Measurements from ENCODE around the gene PFDN5. TPM values are rescaled to one million over a fixed set of nuclear protein-coding genes. Genes with fewer than 3 reads are reported as not detected.
A peak's percentile ranks its signal among the peaks of the same experiment; 100 is the strongest.

Gene PFDN5
- total RNA-seq (ENCODE audit: unreplicated experiment): 444 TPM
- long read RNA-seq, transcript PFDN5-203 (4 exons, 478 nt): minor isoform, 29 of 305 reads
- long read RNA-seq, transcript PFDN5-214 (6 exons, 847 nt): major isoform, 242 of 305 reads
- long read RNA-seq, partial matches to known transcripts: 1 of 305 reads
- long read RNA-seq, other reads (novel, unspliced or antisense): 28 of 305 reads

DNA sequence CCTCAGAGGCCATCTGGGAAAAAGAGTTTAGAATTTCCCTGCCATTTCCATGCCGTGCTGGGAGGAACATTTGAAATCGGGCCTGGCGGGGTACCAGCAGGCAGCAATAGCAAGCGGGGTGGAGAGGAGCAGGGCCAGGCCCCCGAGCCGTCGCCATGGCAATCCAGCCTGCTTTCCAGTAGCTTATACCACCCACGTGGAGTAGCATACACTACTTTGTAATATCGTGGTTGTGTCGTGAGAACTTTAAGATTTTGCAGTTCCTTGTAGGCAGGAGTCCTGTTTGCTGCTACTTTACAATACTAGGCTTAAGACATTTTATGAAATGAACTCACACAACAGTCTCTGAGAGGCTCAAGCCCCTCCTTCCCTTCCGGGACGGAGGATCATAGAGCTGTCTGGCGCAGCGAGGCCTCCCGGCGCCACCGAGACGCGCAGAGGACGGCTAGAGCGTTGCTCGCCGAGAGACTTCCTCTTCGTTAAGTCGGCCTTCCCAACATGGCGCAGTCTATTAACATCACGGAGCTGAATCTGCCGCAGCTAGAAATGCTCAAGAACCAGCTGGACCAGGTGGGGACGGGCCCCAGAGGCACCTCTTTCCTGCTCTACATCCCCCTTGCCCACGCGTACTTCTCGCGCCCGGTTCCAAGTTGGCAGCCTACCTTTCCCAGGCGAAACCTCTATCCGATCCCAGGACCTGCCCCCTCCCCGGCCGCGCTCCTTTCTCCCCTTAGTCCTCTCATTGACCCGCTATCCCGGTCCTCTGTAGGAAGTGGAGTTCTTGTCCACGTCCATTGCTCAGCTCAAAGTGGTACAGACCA lies at the start of gene PFDN5:
Gene PFDN5 (plus strand): TSS at position 473 of the 821 bp plus-strand sequence. CDS start 26 bp downstream, at position 499.
- Mint-ChIP-seq H3K4me1 (ENCODE audit: unreplicated experiment) (peaks cover 24% of the 10 kb centered on the region), H3K27ac (ENCODE audit: unreplicated experiment) (peak within 1 kb of the TSS; percentile 99), H3K4me3 (ENCODE audit: unreplicated experiment) (peak within 1 kb of the TSS; percentile 100), H3K9me3 (ENCODE audit: unreplicated experiment) (no peaks in the 10 kb centered on the region), H3K36me3 (ENCODE audit: low read depth, unreplicated experiment) (peaks cover 30% of the 10 kb centered on the region), H3K27me3 (ENCODE audit: unreplicated experiment) (peaks cover 18% of the 10 kb centered on the region)
- TF ChIP-seq, protein P1, sequence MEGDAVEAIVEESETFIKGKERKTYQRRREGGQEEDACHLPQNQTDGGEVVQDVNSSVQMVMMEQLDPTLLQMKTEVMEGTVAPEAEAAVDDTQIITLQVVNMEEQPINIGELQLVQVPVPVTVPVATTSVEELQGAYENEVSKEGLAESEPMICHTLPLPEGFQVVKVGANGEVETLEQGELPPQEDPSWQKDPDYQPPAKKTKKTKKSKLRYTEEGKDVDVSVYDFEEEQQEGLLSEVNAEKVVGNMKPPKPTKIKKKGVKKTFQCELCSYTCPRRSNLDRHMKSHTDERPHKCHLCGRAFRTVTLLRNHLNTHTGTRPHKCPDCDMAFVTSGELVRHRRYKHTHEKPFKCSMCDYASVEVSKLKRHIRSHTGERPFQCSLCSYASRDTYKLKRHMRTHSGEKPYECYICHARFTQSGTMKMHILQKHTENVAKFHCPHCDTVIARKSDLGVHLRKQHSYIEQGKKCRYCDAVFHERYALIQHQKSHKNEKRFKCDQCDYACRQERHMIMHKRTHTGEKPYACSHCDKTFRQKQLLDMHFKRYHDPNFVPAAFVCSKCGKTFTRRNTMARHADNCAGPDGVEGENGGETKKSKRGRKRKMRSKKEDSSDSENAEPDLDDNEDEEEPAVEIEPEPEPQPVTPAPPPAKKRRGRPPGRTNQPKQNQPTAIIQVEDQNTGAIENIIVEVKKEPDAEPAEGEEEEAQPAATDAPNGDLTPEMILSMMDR (IDR thresholded peaks at IDR 0.05; ENCODE audit: unreplicated experiment): no peak
- DNase-seq (ENCODE audit: low spot score): peak; percentile 82

DNA sequence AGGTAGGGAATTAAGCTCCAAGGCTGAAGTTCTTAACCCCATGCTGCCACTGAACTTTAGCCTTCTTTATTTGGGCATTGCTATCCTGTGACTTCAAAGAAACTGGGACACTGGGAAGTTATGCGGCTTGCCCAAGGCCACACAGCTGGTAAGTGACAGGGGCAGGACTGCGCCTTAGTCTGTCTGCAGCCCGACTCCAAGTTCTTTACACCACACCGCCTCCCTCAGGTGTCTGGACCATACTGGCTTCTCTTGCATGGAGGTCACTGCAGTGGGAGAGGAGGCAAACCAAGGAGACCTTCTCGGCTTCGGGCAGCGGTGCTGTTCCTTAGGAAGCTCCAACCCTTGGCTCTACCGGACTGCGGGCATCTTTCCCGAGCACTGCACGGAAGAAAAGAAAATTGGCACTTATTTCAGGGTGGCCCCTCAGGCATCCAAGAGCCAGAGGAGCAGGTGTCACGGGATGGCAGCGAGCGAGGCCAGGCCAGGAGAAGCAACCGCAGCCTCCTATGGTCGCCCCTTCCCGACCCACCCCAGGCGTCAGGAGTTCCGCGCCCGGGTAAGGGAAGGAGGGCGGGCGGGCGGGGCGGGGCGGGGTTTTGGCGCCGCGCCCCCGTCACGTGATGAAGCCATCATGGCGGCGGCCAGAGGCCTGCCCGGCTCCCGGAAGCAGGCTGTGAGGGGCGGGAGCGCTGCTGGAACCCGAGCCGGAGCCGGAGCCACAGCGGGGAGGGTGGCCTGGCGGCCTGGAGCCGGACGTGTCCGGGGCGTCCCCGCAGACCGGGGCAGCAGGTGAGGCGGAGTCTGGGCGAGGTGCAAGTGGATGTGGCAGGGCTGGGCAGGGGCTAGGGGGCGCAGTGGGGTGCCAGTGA lies 43.6 kb upstream of the PFDN5 start:
- TF ChIP-seq, protein P1 (IDR thresholded peaks at IDR 0.05; ENCODE audit: unreplicated experiment): no peak
- Mint-ChIP-seq H3K4me1 (ENCODE audit: unreplicated experiment) (peaks cover 16% of the 10 kb centered on the region), H3K27me3 (ENCODE audit: unreplicated experiment) (peaks cover 10% of the 10 kb centered on the region), H3K4me3 (ENCODE audit: unreplicated experiment) (peak overlapping the region; percentile 96), H3K36me3 (ENCODE audit: low read depth, unreplicated experiment) (peaks cover 5% of the 10 kb centered on the region), H3K9me3 (ENCODE audit: unreplicated experiment) (no peaks in the 10 kb centered on the region), H3K27ac (ENCODE audit: unreplicated experiment) (peak overlapping the region; percentile 52)
- DNase-seq (ENCODE audit: low spot score): peak; percentile 76

DNA sequence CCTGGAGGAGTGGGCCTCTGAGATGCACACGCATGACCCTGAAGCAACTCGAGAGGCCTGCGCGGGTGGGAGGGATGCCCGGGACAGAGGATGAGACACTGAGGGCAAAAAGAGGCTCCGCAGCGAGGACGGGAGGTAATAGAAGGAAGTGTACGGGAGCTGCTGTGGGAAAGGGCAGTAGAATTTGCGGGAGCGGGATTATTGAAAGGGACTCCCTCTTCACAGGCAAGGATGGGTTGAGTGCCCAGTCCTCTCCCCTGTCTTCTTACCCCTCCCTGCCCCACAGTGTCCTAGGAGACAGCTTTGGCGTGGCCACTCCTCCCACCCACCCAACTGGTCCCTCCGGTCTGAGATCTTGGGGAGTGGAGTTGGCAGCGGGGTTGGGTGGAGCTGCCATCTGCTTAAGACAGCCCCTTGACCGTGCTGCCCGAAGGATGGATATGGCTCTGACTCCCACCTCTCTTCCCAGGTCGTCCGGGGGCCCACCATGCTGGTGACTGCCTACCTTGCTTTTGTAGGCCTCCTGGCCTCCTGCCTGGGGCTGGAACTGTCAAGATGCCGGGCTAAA lies 42.9 kb upstream of the PFDN5 start:
- TF ChIP-seq, protein P1 (IDR thresholded peaks at IDR 0.05; ENCODE audit: unreplicated experiment): no peak
- H3K36me3 Mint-ChIP-seq (ENCODE audit: low read depth, unreplicated experiment): peaks cover 5% of the 10 kb centered on the region
- no peak for DNase-seq (ENCODE audit: low spot score)
- peak overlapping the region; percentile 96 for H3K4me3 Mint-ChIP-seq (ENCODE audit: unreplicated experiment)
- no peaks in the 10 kb centered on the region for H3K9me3 Mint-ChIP-seq (ENCODE audit: unreplicated experiment)
- H3K27ac Mint-ChIP-seq (ENCODE audit: unreplicated experiment): no peak overlapping the region
- peaks cover 10% of the 10 kb centered on the region for H3K27me3 Mint-ChIP-seq (ENCODE audit: unreplicated experiment)
- peaks cover 16% of the 10 kb centered on the region for H3K4me1 Mint-ChIP-seq (ENCODE audit: unreplicated experiment)

DNA sequence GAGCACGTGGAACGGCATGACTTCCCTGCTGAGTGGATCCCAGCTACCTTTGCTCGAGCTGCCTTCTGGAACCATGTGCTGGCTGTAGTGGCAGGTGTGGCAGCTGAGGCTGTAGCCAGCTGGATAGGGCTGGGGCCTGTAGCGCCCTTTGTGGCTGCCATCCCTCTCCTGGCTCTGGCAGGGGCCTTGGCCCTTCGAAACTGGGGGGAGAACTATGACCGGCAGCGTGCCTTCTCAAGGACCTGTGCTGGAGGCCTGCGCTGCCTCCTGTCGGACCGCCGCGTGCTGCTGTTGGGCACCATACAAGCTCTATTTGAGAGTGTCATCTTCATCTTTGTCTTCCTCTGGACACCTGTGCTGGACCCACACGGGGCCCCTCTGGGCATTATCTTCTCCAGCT lies 42.0 kb upstream of the PFDN5 start:
- Mint-ChIP-seq H3K27ac (ENCODE audit: unreplicated experiment) (peak overlapping the region; percentile 12), H3K4me3 (ENCODE audit: unreplicated experiment) (peak overlapping the region; percentile 96), H3K27me3 (ENCODE audit: unreplicated experiment) (peaks cover 10% of the 10 kb centered on the region), H3K4me1 (ENCODE audit: unreplicated experiment) (peaks cover 16% of the 10 kb centered on the region), H3K36me3 (ENCODE audit: low read depth, unreplicated experiment) (peaks cover 5% of the 10 kb centered on the region), H3K9me3 (ENCODE audit: unreplicated experiment) (no peaks in the 10 kb centered on the region)
- TF ChIP-seq, protein P1 (IDR thresholded peaks at IDR 0.05; ENCODE audit: unreplicated experiment): no peak
- DNase-seq (ENCODE audit: low spot score): no peak

All from endothelial cell (in vitro differentiated cells).